Measurements from ENCODE around the gene ST6GALNAC6.

DNA sequence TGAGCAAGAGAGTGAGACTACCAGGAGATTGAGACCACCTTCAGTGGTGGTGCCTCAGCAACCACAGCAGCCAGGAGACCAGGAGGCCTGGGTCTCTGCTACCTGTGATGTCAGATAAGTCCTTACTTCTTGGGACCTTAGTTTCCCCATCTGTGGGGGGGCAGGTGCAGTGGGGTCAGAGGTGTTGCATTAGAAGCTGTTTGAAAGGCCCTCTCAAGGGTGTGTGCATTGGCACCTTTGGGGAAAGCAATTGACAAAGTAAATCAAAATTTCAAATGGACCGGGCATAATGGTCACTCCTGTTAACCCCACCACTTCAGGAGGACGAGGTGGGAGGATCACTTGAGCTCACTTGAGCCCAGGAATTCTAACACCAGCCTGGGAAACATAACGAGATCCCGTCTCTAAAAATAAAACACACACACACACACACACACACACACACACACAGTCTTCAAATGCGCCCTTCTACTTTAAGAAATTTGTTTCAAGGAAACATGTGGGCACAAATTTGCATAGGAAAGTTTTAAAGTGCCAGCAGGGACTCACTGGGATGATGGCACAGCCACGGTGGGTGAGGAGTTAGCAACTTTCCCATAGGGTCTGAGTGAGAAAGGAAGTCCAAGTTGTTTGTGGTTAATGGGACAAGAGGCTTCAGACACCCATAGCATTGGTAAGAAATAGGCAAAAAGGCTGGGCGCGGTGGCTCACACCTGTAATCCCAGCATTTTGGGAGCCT is 20.6 kb downstream of the ST6GALNAC6 start:
- no peak for TF ChIP-seq CTCF (IDR thresholded peaks at IDR 0.05; ENCODE audit: low read depth, low read length)
- TF ChIP-seq POLR2A (IDR thresholded peaks at IDR 0.05; ENCODE audit: extremely low read depth, insufficient read length), result no peak
- TF ChIP-seq MAX (IDR thresholded peaks at IDR 0.05; ENCODE audit: low read depth, low read length), result no peak
